ENCODE measurements around the gene HRC. TPM values are rescaled to one million over a fixed set of nuclear protein-coding genes. Genes with fewer than 3 reads are reported as not detected.
"Not testable (repeated sequence)": the region's sequence is repeated elsewhere in the genome, so short reads cannot be mapped to it uniquely, and the experiment has no call there.

The HRC gene
- total RNA-seq, 1 donor = not detected

- no peak for TF ChIP-seq CTCF (IDR thresholded peaks at IDR 0.05; ENCODE audit: insufficient read depth, low read length)
- no peak overlapping the region for H3K4me3 ChIP-seq (ENCODE audit: low read depth, low read length)
- peak; percentile 22 for DNase-seq (ENCODE audit: low read depth)
These were observed 21.4 kb downstream of the HRC start for GRCh38 chr19:49133621-49134454.

GRCh38 chr19:49132974-49133609 lies 22.1 kb downstream of the HRC start:
- H3K4me3 ChIP-seq (ENCODE audit: low read depth, low read length) = no peak overlapping the region
- TF ChIP-seq CTCF (IDR thresholded peaks at IDR 0.05; ENCODE audit: insufficient read depth, low read length) = no peak
- no peak for DNase-seq (ENCODE audit: low read depth)

GRCh38 chr19:49130325-49130724 lies 24.9 kb downstream of the HRC start:
- no peak for DNase-seq (ENCODE audit: low read depth)
- TF ChIP-seq CTCF (IDR thresholded peaks at IDR 0.05; ENCODE audit: insufficient read depth, low read length) = no peak
- H3K4me3 ChIP-seq (ENCODE audit: low read depth, low read length) = no peak overlapping the region

- no peak for DNase-seq (ENCODE audit: low read depth)
- no peak overlapping the region for H3K4me3 ChIP-seq (ENCODE audit: low read depth, low read length)
- TF ChIP-seq CTCF (IDR thresholded peaks at IDR 0.05; ENCODE audit: insufficient read depth, low read length) = no peak
These were observed 26.0 kb downstream of the HRC start for GRCh38 chr19:49129238-49129583.

- no peak for DNase-seq (ENCODE audit: low read depth)
- H3K4me3 ChIP-seq (ENCODE audit: low read depth, low read length) = peak overlapping the region; percentile 65
- TF ChIP-seq CTCF (IDR thresholded peaks at IDR 0.05; ENCODE audit: insufficient read depth, low read length) = no peak
These were observed 26.5 kb downstream of the HRC start for GRCh38 chr19:49128545-49129237.

GRCh38 chr19:49127674-49128544 lies 27.3 kb downstream of the HRC start:
- TF ChIP-seq CTCF (IDR thresholded peaks at IDR 0.05; ENCODE audit: insufficient read depth, low read length) = peak; percentile 31
- peak; percentile 95 for DNase-seq (ENCODE audit: low read depth)
- peak overlapping the region; percentile 65 for H3K4me3 ChIP-seq (ENCODE audit: low read depth, low read length)

GRCh38 chr19:49127225-49127624 lies 28.0 kb downstream of the HRC start:
- not testable (repeated sequence) for DNase-seq (ENCODE audit: low read depth); H3K4me3 ChIP-seq (ENCODE audit: low read depth, low read length)
